Breast epithelium (tissue), 4 donors: Measurements from ENCODE around the gene TIGIT. TPM values are rescaled to one million over a fixed set of nuclear protein-coding genes. Genes with fewer than 3 reads are reported as not detected.

ENCODE experiments used
- DNase-seq, 2 donors: peaks; one replicate each; pipeline ENCODE4 v3.0.0-alpha.2; 2019; ENCODE audit warnings: low spot score in 2 of 2
- H3K27ac ChIP-seq, 2 donors: fragments of 200-600 bp; sonication (generic) in 1 of 2; one replicate each; pipeline ENCODE4 v1.5.1; 2016 to 2019; ENCODE audit warnings: mild to moderate bottlenecking in 1 of 2
- H3K27me3 ChIP-seq, 2 donors: fragments of 200-600 bp; sonication (generic) in 1 of 2; one replicate each; pipeline versions ENCODE4 v1.5.1 to v1.6.0; 2017 to 2019; ENCODE audit warnings: control low read depth in 1 of 2, mild to moderate bottlenecking in 1 of 2
- H3K36me3 ChIP-seq: fragments of 200-600 bp; one replicate; pipeline ENCODE4 v1.5.1; 2019
- H3K4me1 ChIP-seq, 2 donors: fragments of 200-600 bp; sonication (generic); one replicate each; pipeline ENCODE4 v1.5.1; 2016 to 2019; ENCODE audit warnings: control low read depth in 1 of 2
- H3K4me3 ChIP-seq, 3 donors: fragments of 200-600 bp; sonication (generic); 1 replicate in 2 of 3; 2 replicates in 1 of 3; pipeline ENCODE4 v1.5.1; 2016 to 2019; ENCODE audit warnings: mild to moderate bottlenecking in 3 of 3, moderate library complexity in 2 of 3
- H3K9me3 ChIP-seq, 2 donors: fragments of 200-600 bp; sonication (generic) in 1 of 2; one replicate each; pipeline ENCODE4 v1.5.1; 2016 to 2019; ENCODE audit warnings: control low read depth in 1 of 2
- POLR2A ChIP-seq: fragments of 450-650 bp; IDR thresholded peaks from one replicate; pipeline ENCODE4 v1.6.1; 2016; ENCODE audit warnings: antibody characterized with exemption, mild to moderate bottlenecking, moderate library complexity
- POLR2AphosphoS5 ChIP-seq, 3 donors: sonication (generic); formaldehyde crosslinking; IDR thresholded peaks; one replicate each; pipeline ENCODE4 v1.6.1; 2017; ENCODE audit warnings: antibody characterized with exemption in 3 of 3
- intact Hi-C: fragments of 100-400 bp; cut with DNase I; formaldehyde crosslinking; loops from one replicate; pipeline ENCODE4 v1.15.1; 2023; ENCODE audit warnings: low total_unique reads
- total RNA-seq, 3 donors: library from RNA; depleted of rRNA; stranded (reverse); fragments of >200 nt; gene quantifications; one replicate each; pipeline ENCODE4 v1.1.0, GENCODE V29; 2016
- TF ChIP-seq, protein P1 (sequence below), 3 donors: fragments of 450-650 bp; IDR thresholded peaks; one replicate each; pipeline ENCODE4 v1.5.1; 2016 to 2017; ENCODE audit warnings: antibody characterized with exemption in 3 of 3, mild to moderate bottlenecking in 3 of 3, moderate library complexity in 3 of 3

TIGIT gene
- total RNA-seq, 3 donors from 2014 or later: 0.29 to 0.48 (median 0.33) TPM

- intact Hi-C loops: no loop called here
- Histone ChIP-seq H3K27ac (no peak overlapping the region), H3K9me3 (no peaks in the 10 kb centered on the region), H3K27me3 (no peaks in the 10 kb centered on the region), H3K4me3 (no peak overlapping the region), H3K4me1 (no peaks in the 10 kb centered on the region), H3K36me3 (no peaks in the 10 kb centered on the region)
- no peak for DNase-seq
- TF ChIP-seq POLR2A (no peak), POLR2AphosphoS5 (IDR thresholded peaks at IDR 0.05) (no peak)
- TF ChIP-seq, protein P1, sequence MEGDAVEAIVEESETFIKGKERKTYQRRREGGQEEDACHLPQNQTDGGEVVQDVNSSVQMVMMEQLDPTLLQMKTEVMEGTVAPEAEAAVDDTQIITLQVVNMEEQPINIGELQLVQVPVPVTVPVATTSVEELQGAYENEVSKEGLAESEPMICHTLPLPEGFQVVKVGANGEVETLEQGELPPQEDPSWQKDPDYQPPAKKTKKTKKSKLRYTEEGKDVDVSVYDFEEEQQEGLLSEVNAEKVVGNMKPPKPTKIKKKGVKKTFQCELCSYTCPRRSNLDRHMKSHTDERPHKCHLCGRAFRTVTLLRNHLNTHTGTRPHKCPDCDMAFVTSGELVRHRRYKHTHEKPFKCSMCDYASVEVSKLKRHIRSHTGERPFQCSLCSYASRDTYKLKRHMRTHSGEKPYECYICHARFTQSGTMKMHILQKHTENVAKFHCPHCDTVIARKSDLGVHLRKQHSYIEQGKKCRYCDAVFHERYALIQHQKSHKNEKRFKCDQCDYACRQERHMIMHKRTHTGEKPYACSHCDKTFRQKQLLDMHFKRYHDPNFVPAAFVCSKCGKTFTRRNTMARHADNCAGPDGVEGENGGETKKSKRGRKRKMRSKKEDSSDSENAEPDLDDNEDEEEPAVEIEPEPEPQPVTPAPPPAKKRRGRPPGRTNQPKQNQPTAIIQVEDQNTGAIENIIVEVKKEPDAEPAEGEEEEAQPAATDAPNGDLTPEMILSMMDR (IDR thresholded peaks at IDR 0.05): no peak
Measured at GRCh38 chr3:114331007-114331406, 37.2 kb downstream of the TIGIT start.

GRCh38 chr3:114331710-114332109 is 37.9 kb downstream of the TIGIT start:
- no peak for DNase-seq
- Histone ChIP-seq H3K4me3 (no peak overlapping the region), H3K27ac (no peak overlapping the region), H3K4me1 (no peaks in the 10 kb centered on the region), H3K9me3 (no peaks in the 10 kb centered on the region), H3K27me3 (no peaks in the 10 kb centered on the region), H3K36me3 (no peaks in the 10 kb centered on the region)
- intact Hi-C loops: no loop called here
- TF ChIP-seq, protein P1 (IDR thresholded peaks at IDR 0.05): no peak
- no peak for TF ChIP-seq POLR2A
- TF ChIP-seq POLR2AphosphoS5 (IDR thresholded peaks at IDR 0.05): no peak

DNA sequence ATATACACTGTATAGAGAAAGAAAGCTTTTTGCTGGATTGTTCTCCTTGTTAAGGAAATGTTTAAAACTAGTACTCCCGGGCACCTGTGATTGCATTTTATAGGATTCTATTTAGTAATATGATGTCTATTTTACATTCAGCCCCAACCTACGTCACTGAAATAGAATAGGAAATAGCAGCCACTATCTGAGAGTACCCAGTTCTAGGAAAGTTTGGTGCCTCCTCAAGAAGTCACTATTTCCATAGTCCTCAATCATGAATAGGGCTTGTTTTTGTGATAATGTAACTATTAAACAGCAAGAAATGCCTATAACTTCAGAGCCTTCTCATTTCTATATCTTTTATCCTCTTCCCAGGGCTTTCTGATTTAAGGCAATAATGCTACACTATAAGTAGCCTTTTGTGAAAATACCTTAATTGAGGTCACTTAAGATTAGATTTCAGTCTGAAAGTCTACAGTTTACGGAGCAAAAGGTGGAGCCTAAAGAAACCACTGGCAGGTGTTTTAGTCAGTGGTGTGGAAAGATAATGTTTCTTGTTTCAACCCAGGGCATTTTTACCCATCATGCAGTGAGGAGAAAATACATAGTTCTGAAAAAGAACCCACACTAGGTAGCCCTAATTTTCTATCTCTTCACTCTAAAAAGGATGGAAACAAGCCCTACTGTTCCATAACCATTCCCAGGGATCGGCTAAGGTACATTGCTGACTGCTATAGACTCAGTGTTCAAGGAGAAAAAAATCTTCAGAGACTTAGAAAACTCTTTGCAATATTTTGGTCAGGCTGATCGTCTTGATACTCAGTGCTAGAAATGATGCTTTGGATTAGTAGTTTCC is 38.7 kb downstream of the TIGIT start:
- Histone ChIP-seq H3K4me3 (no peak overlapping the region), H3K36me3 (no peaks in the 10 kb centered on the region), H3K27ac (no peak overlapping the region), H3K4me1 (no peaks in the 10 kb centered on the region), H3K9me3 (no peaks in the 10 kb centered on the region), H3K27me3 (no peaks in the 10 kb centered on the region)
- TF ChIP-seq POLR2A (no peak), POLR2AphosphoS5 (IDR thresholded peaks at IDR 0.05) (no peak)
- TF ChIP-seq, protein P1 (IDR thresholded peaks at IDR 0.05): no peak
- DNase-seq: no peak
- intact Hi-C loops: no loop called here

- no peak for DNase-seq
- no peaks in the 10 kb centered on the region for H3K36me3 ChIP-seq
- no peaks in the 10 kb centered on the region for H3K4me1 ChIP-seq
- TF ChIP-seq, protein P1 (IDR thresholded peaks at IDR 0.05): no peak
- TF ChIP-seq POLR2A (no peak), POLR2AphosphoS5 (IDR thresholded peaks at IDR 0.05) (no peak)
- intact Hi-C loops: no loop called here
- H3K9me3 ChIP-seq: no peaks in the 10 kb centered on the region
- H3K27me3 ChIP-seq: no peaks in the 10 kb centered on the region
- H3K27ac ChIP-seq: no peak overlapping the region
- no peak overlapping the region for H3K4me3 ChIP-seq
Measured at GRCh38 chr3:114333180-114333922, 39.5 kb downstream of the TIGIT start.

DNA sequence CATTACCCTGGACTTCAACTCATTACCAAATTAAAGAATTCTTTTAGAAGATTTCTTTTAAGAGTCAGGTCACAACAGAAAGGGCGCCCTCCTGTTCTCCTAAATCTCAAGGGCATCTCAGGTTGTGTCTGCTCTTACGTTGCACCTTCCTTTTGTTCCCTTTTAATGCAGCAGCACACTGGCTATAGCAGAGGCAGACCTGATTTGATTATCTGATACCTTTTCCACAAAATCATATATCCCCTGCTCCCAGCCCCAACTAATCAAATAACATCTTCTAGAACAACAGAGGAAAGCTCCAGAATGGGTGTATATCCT is 40.1 kb downstream of the TIGIT start:
- H3K4me1 ChIP-seq: no peaks in the 10 kb centered on the region
- no peak overlapping the region for H3K4me3 ChIP-seq
- no peaks in the 10 kb centered on the region for H3K36me3 ChIP-seq
- intact Hi-C loops: no loop called here
- no peak overlapping the region for H3K27ac ChIP-seq
- TF ChIP-seq POLR2A: no peak
- H3K9me3 ChIP-seq: no peaks in the 10 kb centered on the region
- no peaks in the 10 kb centered on the region for H3K27me3 ChIP-seq
- no peak for DNase-seq
